K562 (cell line): Measurements from ENCODE around the gene CDCA4. TPM values are rescaled to one million over a fixed set of nuclear protein-coding genes. Genes with fewer than 3 reads are reported as not detected.

Experiments used
- ATF7 ChIP-seq: fragments of 450-650 bp; IDR thresholded peaks from 2 replicates; pipeline ENCODE4 v1.7.1; 2014; ENCODE audit warnings: mild to moderate bottlenecking, moderate library complexity
- NFIC ChIP-seq: fragments of 450-650 bp; IDR thresholded peaks from 2 replicates; pipeline ENCODE4 v1.6.1; 2017; ENCODE audit warnings: mild to moderate bottlenecking, inconsistent platforms
- SMARCA5 ChIP-seq: fragments of 450-650 bp; IDR thresholded peaks from 2 replicates; pipeline ENCODE4 v1.6.1; 2016
- ZNF318 ChIP-seq, 2 experiments: fragments of 450-650 bp; IDR thresholded peaks; 2 replicates each; pipeline ENCODE4 v1.6.1; 2016; ENCODE audit warnings: mild to moderate bottlenecking in 2 of 2, borderline replicate concordance in 1 of 2, low read depth in 1 of 2, moderate library complexity in 1 of 2
- polyA plus RNA-seq, 8 experiments: library from polyadenylated mRNA; depleted of rRNA in 4 of 8; stranded (reverse) in 5 of 8; unstranded in 3 of 8; fragments of >200 nt; fragmentation: Nextera tagmentation in 2 of 8; fragmentation: Illumina TruSeq in 1 of 8; extraction: Ambion mirVana in 2 of 8; extraction: Trizol in 1 of 8; gene quantifications; 2 replicates each; pipeline versions ENCODE4 v1.2.1 to v1.2.3, GENCODE V29; 2011 to 2014; ENCODE audit warnings: inconsistent platforms in 1 of 8, missing spikeins in 1 of 8
- total RNA-seq, 7 experiments: library from RNA; depleted of rRNA in 6 of 7; stranded (reverse); fragments of >200 nt in 6 of 7; fragmentation: Illumina TruSeq in 2 of 7; extraction: Trizol in 2 of 7; gene quantifications; 2 replicates each; pipeline versions ENCODE4 v1.2.1 to v1.2.3, GENCODE V29; 2011 to 2021; ENCODE audit warnings: low replicate concordance in 1 of 7

CDCA4 gene
- total and polyA plus RNA-seq, 9 of the 15 experiments (the other 6 are each of a cell fraction or from before 2014, with no cell fraction given): 6.6 to 44.2 (median 23.0) TPM

GRCh38 chr14:105014032-105014431 lies 6.9 kb downstream of the CDCA4 start (continued):
- TF ChIP-seq ZNF318 (IDR thresholded peaks at IDR 0.05; ENCODE audit: borderline replicate concordance in 1 of 2, low read depth in 1 of 2) (no peak), ATF7 (no peak), NFIC (no peak), SMARCA5 (no peak)
